Trophoblast cell (in vitro differentiated cells and primary cell): Measurements from ENCODE around the gene FAM221B.
A peak's percentile ranks its signal among the peaks of the same experiment; 100 is the strongest.

Source experiments
- DNase-seq, 2 donors: peaks; one replicate each; pipeline ENCODE4 v3.0.0-alpha.2; 2016
- H2AFZ ChIP-seq: 2 replicates; pipeline ENCODE4 v1.6.1; 2013; ENCODE audit warnings: low read length, moderate library complexity, mild to moderate bottlenecking; ENCODE audit not compliant: insufficient read depth, poor library complexity
- H2AK5ac ChIP-seq: 2 replicates; pipeline ENCODE4 v1.6.1; 2013; ENCODE audit warnings: mild to moderate bottlenecking, low read length
- H2BK120ac ChIP-seq: 2 replicates; pipeline ENCODE4 v1.6.1; 2013; ENCODE audit warnings: low read length, mild to moderate bottlenecking, moderate library complexity; ENCODE audit not compliant: insufficient read depth, poor library complexity
- H2BK12ac ChIP-seq: 2 replicates; pipeline ENCODE4 v1.6.1; 2013; ENCODE audit warnings: mild to moderate bottlenecking, low read length, moderate library complexity
- H2BK5ac ChIP-seq: 2 replicates; pipeline ENCODE4 v1.6.1; 2013; ENCODE audit warnings: low read length, low read depth, moderate library complexity, mild to moderate bottlenecking; ENCODE audit not compliant: poor library complexity
- H3K14ac ChIP-seq: 2 replicates; pipeline ENCODE4 v1.6.1; 2013; ENCODE audit warnings: mild to moderate bottlenecking, low read length
- H3K18ac ChIP-seq: 2 replicates; pipeline ENCODE4 v1.6.1; 2013; ENCODE audit warnings: mild to moderate bottlenecking, low read length
- H3K23ac ChIP-seq: 2 replicates; pipeline ENCODE4 v1.6.1; 2013; ENCODE audit warnings: low read length
- H3K27ac ChIP-seq: 2 replicates; pipeline ENCODE4 v1.5.1; 2013; ENCODE audit warnings: low read depth, mild to moderate bottlenecking, inconsistent platforms, low read length, moderate library complexity
- H3K27me3 ChIP-seq: 2 replicates; pipeline ENCODE4 v1.6.1; 2013; ENCODE audit warnings: inconsistent platforms, mild to moderate bottlenecking, low read length, moderate library complexity; ENCODE audit not compliant: insufficient read depth
- H3K36me3 ChIP-seq, 2 experiments: 1 replicate in 1 of 2; 2 replicates in 1 of 2; pipeline ENCODE4 v1.6.1; 2013; ENCODE audit warnings: low read length in 2 of 2, mild to moderate bottlenecking in 2 of 2, moderate library complexity in 1 of 2; ENCODE audit not compliant: insufficient read depth in 2 of 2, control insufficient read depth in 1 of 2
- H3K4ac ChIP-seq: 2 replicates; pipeline ENCODE4 v1.6.1; 2013; ENCODE audit warnings: low read depth, mild to moderate bottlenecking, low read length, moderate library complexity
- H3K4me1 ChIP-seq, 2 experiments: 1 replicate in 1 of 2; 2 replicates in 1 of 2; pipeline ENCODE4 v1.6.1; 2013; ENCODE audit warnings: low read length in 2 of 2, mild to moderate bottlenecking in 2 of 2, moderate library complexity in 1 of 2; ENCODE audit not compliant: insufficient read depth in 2 of 2, control insufficient read depth in 1 of 2
- H3K4me2 ChIP-seq: 2 replicates; pipeline ENCODE4 v1.6.1; 2013; ENCODE audit warnings: inconsistent platforms, mild to moderate bottlenecking, low read length, moderate library complexity
- H3K4me3 ChIP-seq: 2 replicates; pipeline ENCODE4 v1.5.1; 2013; ENCODE audit warnings: mild to moderate bottlenecking, low read depth, low read length, inconsistent platforms
- H3K79me1 ChIP-seq: one replicate; pipeline ENCODE4 v1.6.1; 2013; ENCODE audit warnings: low read length
- H3K79me2 ChIP-seq: 2 replicates; pipeline ENCODE4 v1.6.1; 2013; ENCODE audit warnings: low read length, mild to moderate bottlenecking; ENCODE audit not compliant: control insufficient read depth, insufficient read depth, poor library complexity
- H3K9ac ChIP-seq: 2 replicates; pipeline ENCODE4 v1.6.1; 2013; ENCODE audit warnings: mild to moderate bottlenecking, low read length
- H3K9me3 ChIP-seq: 2 replicates; pipeline ENCODE4 v1.6.1; 2013; ENCODE audit warnings: low read depth, mild to moderate bottlenecking, control low read depth, inconsistent platforms, low read length; ENCODE audit not compliant: insufficient read depth
- H4K12ac ChIP-seq: 2 replicates; pipeline ENCODE4 v1.6.1; 2013; ENCODE audit warnings: low read depth, mild to moderate bottlenecking, low read length, moderate library complexity
- H4K8ac ChIP-seq: 2 replicates; pipeline ENCODE4 v1.6.1; 2013; ENCODE audit warnings: low read depth, mild to moderate bottlenecking, low read length, moderate library complexity
- H4K91ac ChIP-seq: one replicate; pipeline ENCODE4 v1.6.1; 2013; ENCODE audit warnings: low read depth, mild to moderate bottlenecking, low read length, moderate library complexity
- WGBS: extraction: QIAGEN DNeasy Blood & Tissue Kit; methylation state at CpG from one replicate; pipeline ENCODE4 v1.1.7; 2013; ENCODE audit warnings: missing lambda C conversion rate; ENCODE audit not compliant: insufficient read length, insufficient coverage; ENCODE audit errors: extremely low coverage; 5-methylcytosine and 5-hydroxymethylcytosine counted together

Gene FAM221B

DNA sequence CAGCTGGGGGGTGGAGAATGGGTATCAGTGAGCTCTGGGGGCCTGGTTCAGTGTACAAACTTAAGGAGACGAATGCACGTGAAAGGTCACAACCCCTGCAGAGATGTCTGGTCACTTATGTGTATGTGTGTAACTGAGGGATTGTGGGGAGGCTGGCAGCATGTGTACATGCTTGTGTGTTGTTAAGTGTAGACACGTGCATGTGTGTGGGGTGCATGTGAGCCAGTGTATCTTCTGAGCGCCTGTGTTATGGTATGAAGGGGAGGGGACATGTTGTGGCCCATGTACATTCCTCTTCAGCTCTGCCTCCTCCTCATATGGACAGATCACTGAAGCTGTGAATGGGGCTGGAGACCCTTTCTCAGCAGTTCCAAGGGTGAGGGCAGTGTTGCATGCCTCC, 2.5 kb upstream of the FAM221B start:
- Histone ChIP-seq H3K9ac (no peak overlapping the region), H3K4me1 (peaks cover 22 to 27% of the 10 kb centered on the region in 2 experiments), H4K12ac (no peak overlapping the region), H3K79me1 (peaks cover 4% of the 10 kb centered on the region), H3K18ac (no peak overlapping the region), H3K4ac (no peak overlapping the region), H3K4me2 (no peak overlapping the region), H3K14ac (no peak overlapping the region), H2BK5ac (no peak overlapping the region), H3K36me3 (peaks cover 0 to 4% of the 10 kb centered on the region in 2 experiments), H2BK120ac (no peak overlapping the region), H4K91ac (no peak overlapping the region), H2BK12ac (no peak overlapping the region), H4K8ac (no peak overlapping the region), H3K4me3 (no peak overlapping the region), H3K27ac (no peak overlapping the region), H2AFZ (no peak overlapping the region), H3K79me2 (peaks cover 3% of the 10 kb centered on the region), H2AK5ac (no peak overlapping the region), H3K23ac (no peak overlapping the region), H3K9me3 (no peaks in the 10 kb centered on the region), H3K27me3 (no peaks in the 10 kb centered on the region)
- DNase-seq = no peak
- WGBS = no CpG with 5 or more reads among the region's 4 CpGs

DNA sequence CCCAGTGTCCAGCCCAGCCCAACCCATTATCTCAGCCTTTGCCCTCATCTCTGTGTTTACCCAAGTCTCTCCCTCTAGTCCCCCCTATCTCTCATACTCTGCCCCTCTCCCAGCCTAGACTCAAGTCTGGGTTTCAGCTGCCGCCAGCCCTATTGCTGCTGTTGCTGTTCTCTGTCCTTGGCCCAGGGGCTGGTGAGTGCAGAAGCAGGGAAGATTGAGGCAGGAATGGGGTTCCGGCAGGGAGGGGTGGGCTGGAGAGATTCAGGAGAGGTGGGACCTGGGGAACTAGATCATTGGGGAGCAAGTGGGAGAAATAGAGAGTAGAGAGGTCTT, 1.2 kb upstream of the FAM221B start:
- Histone ChIP-seq H3K4me1 (peaks cover 22 to 27% of the 10 kb centered on the region in 2 experiments), H3K14ac (peak overlapping the region; percentile 61), H4K91ac (peak overlapping the region; percentile 46), H4K8ac (peak overlapping the region; percentile 82), H3K23ac (no peak overlapping the region), H2AK5ac (peak overlapping the region; percentile 44), H3K79me2 (peaks cover 3% of the 10 kb centered on the region), H3K36me3 (no peaks in the 10 kb centered on the region), H2BK120ac (no peak overlapping the region), H3K79me1 (peaks cover 4% of the 10 kb centered on the region), H3K27ac (no peak overlapping the region), H3K18ac (peak overlapping the region; percentile 69), H2AFZ (peak overlapping the region; percentile 12), H3K9me3 (no peaks in the 10 kb centered on the region), H2BK12ac (no peak overlapping the region), H3K9ac (no peak overlapping the region), H3K4me3 (peak overlapping the region; percentile 81), H3K27me3 (no peaks in the 10 kb centered on the region), H3K4ac (peak overlapping the region; percentile 43), H4K12ac (peak overlapping the region; percentile 67), H3K4me2 (peak overlapping the region; percentile 79), H2BK5ac (no peak overlapping the region)
- WGBS = no CpG with 5 or more reads among the region's 2 CpGs
- no peak for DNase-seq

- Histone ChIP-seq H2AFZ (peak within 1 kb of the TSS; percentile 94), H2BK5ac (peak within 1 kb of the TSS; percentile 44), H4K91ac (peak within 1 kb of the TSS; percentile 48), H2BK12ac (peak within 1 kb of the TSS; percentile 20), H3K4ac (peak within 1 kb of the TSS; percentile 73), H3K14ac (peak within 1 kb of the TSS; percentile 90), H4K8ac (peak within 1 kb of the TSS; percentile 97), H3K27ac (no peak within 1 kb of the TSS), H3K36me3 (no peaks in the 10 kb centered on the region), H3K79me2 (peaks cover 3% of the 10 kb centered on the region), H3K4me1 (peaks cover 22 to 27% of the 10 kb centered on the region in 2 experiments), H2BK120ac (peak within 1 kb of the TSS; percentile 46), H3K4me2 (peak within 1 kb of the TSS; percentile 99), H3K9me3 (no peaks in the 10 kb centered on the region), H3K18ac (peak within 1 kb of the TSS; percentile 69), H4K12ac (peak within 1 kb of the TSS; percentile 67), H2AK5ac (peak within 1 kb of the TSS; percentile 44), H3K79me1 (peaks cover 4% of the 10 kb centered on the region), H3K4me3 (peak within 1 kb of the TSS; percentile 81), H3K9ac (peak within 1 kb of the TSS; percentile 90), H3K27me3 (no peaks in the 10 kb centered on the region), H3K23ac (no peak within 1 kb of the TSS)
- WGBS = no CpG with 5 or more reads among the region's 53 CpGs
- DNase-seq = peak; percentile 89 to 90
Measured at GRCh38 chr9:35829084-35829763, 692 bp upstream of the FAM221B start, which contains the start of gene TMEM8B. TMEM8B (plus strand) TSS chr9:35829228; CDS start chr9:35829448, 220 bp downstream.

GRCh38 chr9:35827486-35827885, 1.0 kb downstream of the FAM221B start:
- no peak overlapping the region for H4K12ac ChIP-seq
- no peak overlapping the region for H3K18ac ChIP-seq
- no peak overlapping the region for H4K8ac ChIP-seq
- H2AK5ac ChIP-seq = no peak overlapping the region
- WGBS = no CpG with 5 or more reads among the region's 3 CpGs
- no peak for DNase-seq
- H3K9ac ChIP-seq = no peak overlapping the region
- no peak overlapping the region for H3K4me3 ChIP-seq
- H3K4me1 ChIP-seq = peaks cover 11 to 15% of the 10 kb centered on the region in 2 experiments
- no peak overlapping the region for H4K91ac ChIP-seq
- H2BK12ac ChIP-seq = no peak overlapping the region
- H2BK5ac ChIP-seq = no peak overlapping the region
- H2BK120ac ChIP-seq = no peak overlapping the region
- no peak overlapping the region for H3K23ac ChIP-seq
- no peaks in the 10 kb centered on the region for H3K36me3 ChIP-seq
- peaks cover 3% of the 10 kb centered on the region for H3K79me2 ChIP-seq
- no peak overlapping the region for H3K4me2 ChIP-seq
- peaks cover 4% of the 10 kb centered on the region for H3K79me1 ChIP-seq
- no peak overlapping the region for H3K27ac ChIP-seq
- H3K9me3 ChIP-seq = no peaks in the 10 kb centered on the region
- H3K27me3 ChIP-seq = no peaks in the 10 kb centered on the region
- H3K4ac ChIP-seq = no peak overlapping the region
- no peak overlapping the region for H2AFZ ChIP-seq
- no peak overlapping the region for H3K14ac ChIP-seq
